Epithelial cell of proximal tubule (primary cell): ENCODE measurements around the gene CDH23. TPM values are rescaled to one million over a fixed set of nuclear protein-coding genes. Genes with fewer than 3 reads are reported as not detected.

Experiments used
- DNase-seq: peaks from one replicate; pipeline ENCODE4 v3.0.0-alpha.2; 2011; ENCODE audit warnings: low read depth
- H3K4me3 ChIP-seq: 2 replicates; pipeline ENCODE4 v1.5.1; 2011; ENCODE audit warnings: low read depth, mild to moderate bottlenecking, low read length
- total RNA-seq: library from RNA; depleted of rRNA; stranded (reverse); fragments of >200 nt; gene quantifications from 2 replicates; pipeline ENCODE4 v1.2.3, GENCODE V29; 2015
- TF ChIP-seq, protein P1 (sequence below): conservative IDR thresholded peaks from 2 replicates; pipeline ENCODE4 v1.5.1; 2012; ENCODE audit warnings: low read depth, mild to moderate bottlenecking, low read length

The CDH23 gene
- total RNA-seq, 1 donor from 2014 or later = under 0.01 TPM

DNA sequence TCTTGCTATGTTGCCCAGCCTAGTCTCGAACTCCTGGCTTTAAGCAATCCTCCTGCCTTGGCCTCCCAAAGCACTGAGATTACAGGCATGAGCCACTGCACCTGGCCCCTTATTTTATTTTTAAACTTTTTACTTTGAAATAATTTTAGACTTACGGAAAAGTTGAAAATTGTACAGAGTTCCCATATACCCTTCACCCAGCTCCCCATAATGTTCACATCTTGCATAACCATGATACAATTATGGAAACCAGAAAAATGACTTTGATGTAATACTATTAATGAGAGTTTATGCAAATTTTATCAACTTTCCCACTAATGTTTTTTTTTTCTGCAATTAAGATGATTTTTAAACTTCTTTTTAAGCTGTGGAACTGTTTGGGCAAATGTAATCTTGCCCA lies 58.3 kb downstream of the CDH23 start:
- no peak for DNase-seq

DNA sequence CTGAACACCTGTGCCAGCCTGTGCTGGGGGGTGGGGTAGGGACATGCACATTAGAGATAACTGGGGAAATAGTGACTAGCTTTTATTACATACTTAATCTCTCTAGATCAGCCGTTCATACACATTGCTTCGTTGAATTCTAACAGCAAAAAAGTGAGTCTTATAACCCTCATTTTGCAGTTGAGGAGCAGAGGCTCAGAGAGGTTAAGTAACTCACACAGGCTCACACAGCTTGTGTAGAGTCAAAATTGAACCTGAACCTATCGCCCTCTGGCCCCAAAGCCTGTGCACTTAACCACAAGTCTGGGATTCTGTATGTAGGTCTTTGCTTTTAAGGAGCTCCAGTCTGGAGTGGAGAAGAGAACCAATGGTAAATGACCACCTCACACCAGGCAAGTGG lies 59.9 kb downstream of the CDH23 start:
- TF ChIP-seq, protein P1, sequence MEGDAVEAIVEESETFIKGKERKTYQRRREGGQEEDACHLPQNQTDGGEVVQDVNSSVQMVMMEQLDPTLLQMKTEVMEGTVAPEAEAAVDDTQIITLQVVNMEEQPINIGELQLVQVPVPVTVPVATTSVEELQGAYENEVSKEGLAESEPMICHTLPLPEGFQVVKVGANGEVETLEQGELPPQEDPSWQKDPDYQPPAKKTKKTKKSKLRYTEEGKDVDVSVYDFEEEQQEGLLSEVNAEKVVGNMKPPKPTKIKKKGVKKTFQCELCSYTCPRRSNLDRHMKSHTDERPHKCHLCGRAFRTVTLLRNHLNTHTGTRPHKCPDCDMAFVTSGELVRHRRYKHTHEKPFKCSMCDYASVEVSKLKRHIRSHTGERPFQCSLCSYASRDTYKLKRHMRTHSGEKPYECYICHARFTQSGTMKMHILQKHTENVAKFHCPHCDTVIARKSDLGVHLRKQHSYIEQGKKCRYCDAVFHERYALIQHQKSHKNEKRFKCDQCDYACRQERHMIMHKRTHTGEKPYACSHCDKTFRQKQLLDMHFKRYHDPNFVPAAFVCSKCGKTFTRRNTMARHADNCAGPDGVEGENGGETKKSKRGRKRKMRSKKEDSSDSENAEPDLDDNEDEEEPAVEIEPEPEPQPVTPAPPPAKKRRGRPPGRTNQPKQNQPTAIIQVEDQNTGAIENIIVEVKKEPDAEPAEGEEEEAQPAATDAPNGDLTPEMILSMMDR = no peak
- no peak for DNase-seq
- no peak overlapping the region for H3K4me3 ChIP-seq

More for the DNA sequence above, 58.3 kb downstream of the CDH23 start:
- TF ChIP-seq, protein P1 = no peak
- H3K4me3 ChIP-seq = no peak overlapping the region

DNA sequence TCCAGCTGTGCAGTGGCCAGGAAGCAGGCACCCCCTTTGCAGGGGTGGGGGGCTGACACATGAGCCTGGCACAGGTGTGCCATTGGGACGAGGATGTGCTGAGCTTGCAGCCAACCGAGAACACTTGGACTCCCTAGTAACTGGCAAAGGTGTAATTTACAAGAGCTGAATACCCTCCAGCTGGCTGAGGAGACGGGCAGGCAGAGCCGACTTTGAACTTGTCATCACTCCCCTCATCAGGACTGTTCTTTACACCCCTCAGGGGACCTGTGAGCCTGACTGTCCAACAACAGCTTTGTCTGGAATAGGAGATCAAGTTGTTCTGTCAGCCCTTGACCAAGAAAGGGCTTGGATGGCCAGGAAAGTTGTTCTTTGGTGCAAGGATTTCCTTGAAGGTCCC lies 61.2 kb downstream of the CDH23 start:
- TF ChIP-seq, protein P1 = no peak
- H3K4me3 ChIP-seq = no peak overlapping the region
- no peak for DNase-seq

DNA sequence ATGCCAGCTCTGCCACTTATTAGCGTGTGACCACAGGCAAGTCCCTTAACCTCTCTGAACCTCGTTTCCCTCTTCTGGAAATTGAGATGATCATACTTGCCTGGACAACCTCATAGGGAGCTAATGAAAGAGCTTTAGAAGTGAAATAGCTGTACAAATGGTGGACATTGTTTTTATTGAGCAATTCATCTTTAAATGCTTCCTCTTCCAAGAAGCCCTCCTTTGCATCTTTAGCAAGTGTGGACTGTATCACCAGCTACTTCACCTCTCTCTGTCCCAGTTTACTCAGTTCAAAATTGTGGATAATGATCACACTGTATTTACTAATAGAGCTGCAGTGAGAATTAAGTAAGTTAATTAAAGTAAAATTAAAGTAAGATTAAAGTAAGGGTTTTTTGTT lies 61.7 kb downstream of the CDH23 start:
- no peak for DNase-seq
- no peak overlapping the region for H3K4me3 ChIP-seq
- TF ChIP-seq, protein P1 = no peak

DNA sequence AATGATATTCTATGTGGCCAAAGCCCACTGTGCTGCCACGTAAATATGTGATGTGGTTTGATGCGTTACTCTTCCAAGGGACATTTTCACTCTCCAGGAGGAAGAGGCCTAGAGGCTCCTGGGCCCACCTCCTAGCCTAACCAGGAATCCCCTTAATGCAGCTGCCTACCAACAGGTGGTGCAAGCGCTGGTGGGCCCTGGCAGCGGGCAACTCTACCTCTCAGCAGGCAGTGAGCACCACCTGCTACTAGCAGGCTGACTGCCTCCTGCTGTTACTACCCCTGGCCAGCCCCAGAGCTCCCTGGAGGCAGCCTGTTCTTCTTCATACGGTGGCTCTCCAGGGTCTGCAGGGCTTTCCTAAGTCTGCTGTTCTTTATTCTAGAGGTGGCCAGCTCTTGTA lies 62.8 kb downstream of the CDH23 start:
- no peak for DNase-seq
- TF ChIP-seq, protein P1 = no peak
- no peak overlapping the region for H3K4me3 ChIP-seq

DNA sequence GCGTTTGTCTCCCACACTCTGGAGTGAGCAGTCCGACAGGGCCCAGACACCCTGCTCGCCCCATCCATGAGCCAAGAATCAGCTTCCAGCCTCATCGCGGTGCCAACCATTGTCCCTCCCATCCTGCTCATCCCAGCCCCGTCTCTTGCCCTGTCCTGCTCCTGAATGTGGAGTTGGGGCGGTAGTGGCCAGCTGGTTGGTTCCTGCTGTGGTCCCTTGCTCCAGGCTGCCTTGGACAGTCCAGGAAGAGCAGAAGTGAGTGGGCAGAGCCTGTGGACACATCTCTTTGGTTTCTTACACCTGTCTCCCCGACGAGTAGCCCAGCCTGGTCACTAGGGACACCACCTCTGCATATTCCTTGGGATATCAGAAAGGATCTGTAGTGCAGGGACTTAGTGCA lies 63.9 kb downstream of the CDH23 start:
- DNase-seq = no peak
- no peak overlapping the region for H3K4me3 ChIP-seq
- TF ChIP-seq, protein P1 = no peak

DNA sequence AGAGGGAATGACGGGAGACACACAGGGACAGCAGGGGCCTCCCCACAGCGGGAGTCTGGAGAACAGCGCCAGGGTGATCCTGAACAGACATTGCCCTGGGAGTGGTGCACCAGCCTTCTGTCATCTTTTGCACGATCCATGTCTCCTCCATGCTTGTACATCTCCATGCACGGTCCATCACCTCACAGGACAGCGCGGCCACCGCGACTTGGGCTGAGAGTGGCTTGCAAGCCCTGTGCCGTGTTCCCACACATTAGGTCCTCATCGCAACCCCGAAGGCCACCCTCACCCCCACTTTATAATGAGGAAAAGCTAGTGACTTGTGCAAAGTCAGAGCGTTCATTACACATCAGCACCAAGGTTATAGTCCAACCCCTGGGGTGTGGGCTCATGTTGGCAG lies 64.7 kb downstream of the CDH23 start:
- no peak for DNase-seq
- no peak overlapping the region for H3K4me3 ChIP-seq
- TF ChIP-seq, protein P1 = no peak
